NCI-H446 treated with DMSO at 0.1 percent for 48 hours (cell line): ENCODE results near the gene BCR.
"Not testable (repeated sequence)": the region's sequence is repeated elsewhere in the genome, so short reads cannot be mapped to it uniquely, and the experiment has no call there.

Experiments used
- DNase-seq: peaks from one replicate; lab custom pipeline; 2025; lab: John Stamatoyannopoulos, UW

BCR gene

GRCh38 chr22:23316596-23316995 lies 136.3 kb downstream of the BCR start:
- DNase-seq, result not testable (repeated sequence)

GRCh38 chr22:23318316-23318715 lies 138.0 kb downstream of the BCR start:
- DNase-seq, result not testable (repeated sequence)

- not testable (repeated sequence) for DNase-seq
Observed at GRCh38 chr22:23322497-23323080, 142.3 kb downstream of the BCR start.

DNA sequence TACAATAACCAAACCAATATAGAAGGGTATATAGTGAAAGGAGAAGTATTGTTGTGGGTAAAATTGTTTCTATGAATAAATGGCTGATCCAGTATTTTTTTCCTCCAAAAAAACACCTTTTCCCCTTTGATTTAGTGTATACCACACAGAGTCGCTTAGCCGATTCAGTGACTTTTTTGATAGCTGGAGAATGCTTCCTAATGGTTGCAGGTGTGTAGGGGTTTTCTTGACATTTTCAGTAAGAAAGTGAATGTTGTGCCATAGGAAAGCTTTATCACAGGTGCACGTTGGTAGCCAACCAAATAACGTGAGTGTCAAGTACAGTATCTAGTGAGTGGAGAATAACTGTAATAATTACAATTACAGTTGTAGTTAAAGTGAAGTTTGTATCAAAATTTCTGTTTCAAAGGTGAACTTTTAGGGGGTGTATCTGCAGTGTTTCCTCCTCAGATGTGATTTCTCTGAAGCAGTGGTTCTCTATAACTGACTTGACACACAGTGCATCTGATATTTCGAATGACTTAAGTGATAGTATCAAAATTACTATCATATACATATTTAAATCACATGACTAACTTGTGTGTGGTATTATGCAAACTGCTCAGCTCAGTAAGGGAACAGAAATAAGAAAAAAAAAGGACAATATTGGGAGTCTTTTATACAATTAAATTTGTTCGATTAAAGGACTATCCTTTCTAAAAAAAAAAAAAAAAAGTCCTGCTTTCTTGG lies 143.8 kb downstream of the BCR start:
- DNase-seq, result not testable (repeated sequence)

DNA sequence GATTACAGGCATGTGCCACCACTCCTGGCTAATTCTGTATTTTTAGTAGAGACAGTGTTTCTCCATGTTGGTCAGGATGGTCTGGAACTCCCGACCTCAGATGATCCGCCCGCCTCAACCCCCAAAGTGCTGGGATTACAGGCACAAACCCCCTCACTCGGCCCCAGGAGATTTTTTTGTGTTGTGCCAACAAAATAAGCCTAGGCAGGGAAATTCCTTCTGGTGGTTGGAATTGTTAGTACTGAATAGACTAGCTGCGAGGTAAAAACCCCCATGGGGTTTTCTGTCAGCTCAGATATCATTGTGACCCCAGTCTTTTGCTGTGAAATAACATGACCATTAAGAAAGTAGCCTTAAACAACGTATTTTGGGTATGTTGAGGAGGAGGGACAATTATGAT lies 144.9 kb downstream of the BCR start:
- DNase-seq, result no peak

- DNase-seq, result not testable (repeated sequence)
Observed at GRCh38 chr22:23333822-23334221, 153.5 kb downstream of the BCR start.

- not testable (repeated sequence) for DNase-seq
Observed at GRCh38 chr22:23337672-23338071, 157.4 kb downstream of the BCR start.

- not testable (repeated sequence) for DNase-seq
Observed at GRCh38 chr22:23341942-23342695, 161.8 kb downstream of the BCR start.

GRCh38 chr22:23351321-23351720 lies 171.0 kb downstream of the BCR start:
- no peak for DNase-seq

- DNase-seq, result no peak
Observed at GRCh38 chr22:23353004-23353403, 172.7 kb downstream of the BCR start.

DNA sequence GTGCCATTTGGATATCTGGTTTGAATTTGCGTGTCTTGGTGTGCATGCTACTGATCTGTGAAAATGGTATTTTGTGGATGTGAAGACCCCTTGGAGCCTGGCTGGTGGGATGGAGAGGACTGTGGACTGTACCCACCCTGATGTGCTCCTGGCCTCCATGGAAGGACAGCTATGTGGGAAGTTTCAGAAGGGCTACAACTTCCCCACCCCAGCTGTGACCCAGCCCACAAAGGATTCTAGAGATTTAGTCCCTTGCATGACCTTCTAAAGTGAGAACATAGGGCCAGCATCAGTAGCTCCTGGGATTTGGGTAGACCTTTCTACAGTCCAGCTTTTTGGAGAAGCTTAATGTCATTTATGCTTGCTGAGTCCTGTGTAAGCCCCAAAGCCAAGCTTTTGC lies 173.4 kb downstream of the BCR start:
- DNase-seq, result no peak

DNA sequence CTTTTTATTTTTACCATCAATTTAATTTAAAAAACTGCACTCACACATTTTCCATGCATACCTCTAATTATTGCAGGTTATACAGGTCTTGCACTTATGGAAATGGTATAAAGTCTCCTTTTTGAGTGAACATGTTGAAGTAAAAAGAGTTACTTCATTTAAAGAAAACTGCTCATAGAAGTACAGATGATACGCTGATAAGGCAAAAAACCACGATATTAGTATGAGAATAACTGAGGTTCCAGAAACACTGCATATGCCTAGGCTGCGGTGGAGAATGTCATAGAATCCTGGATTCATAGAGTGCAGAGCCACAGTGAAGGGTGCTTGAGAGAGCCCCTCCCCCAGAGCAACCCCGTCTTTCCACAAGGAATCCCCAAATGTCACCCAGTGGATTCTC lies 175.8 kb downstream of the BCR start:
- no peak for DNase-seq

DNA sequence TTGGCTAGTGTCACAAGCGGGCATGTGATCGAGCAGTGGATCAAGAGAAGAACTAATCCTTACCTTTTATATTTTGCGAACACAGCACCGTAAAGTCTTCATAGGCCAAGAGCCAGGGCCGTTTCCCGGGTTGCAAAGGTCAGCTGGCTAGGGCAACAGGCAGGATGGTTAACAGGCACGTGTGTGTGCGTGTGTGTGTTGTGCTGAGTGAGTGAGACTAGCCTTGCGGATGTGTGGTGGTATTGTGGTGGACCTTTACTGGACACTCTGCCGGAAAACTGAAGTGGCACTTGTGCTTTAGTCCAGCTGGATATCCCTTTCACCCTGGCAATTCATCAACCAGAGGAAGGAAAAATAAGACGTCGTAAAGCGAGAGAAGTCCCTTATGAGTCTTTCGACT lies 176.7 kb downstream of the BCR start:
- DNase-seq, result no peak

- no peak for DNase-seq
Observed at GRCh38 chr22:23359583-23360123, 179.3 kb downstream of the BCR start.

- no peak for DNase-seq
Observed at GRCh38 chr22:23361676-23362075, 181.4 kb downstream of the BCR start.

- DNase-seq, result no peak
Observed at GRCh38 chr22:23363683-23364082, 183.4 kb downstream of the BCR start.

DNA sequence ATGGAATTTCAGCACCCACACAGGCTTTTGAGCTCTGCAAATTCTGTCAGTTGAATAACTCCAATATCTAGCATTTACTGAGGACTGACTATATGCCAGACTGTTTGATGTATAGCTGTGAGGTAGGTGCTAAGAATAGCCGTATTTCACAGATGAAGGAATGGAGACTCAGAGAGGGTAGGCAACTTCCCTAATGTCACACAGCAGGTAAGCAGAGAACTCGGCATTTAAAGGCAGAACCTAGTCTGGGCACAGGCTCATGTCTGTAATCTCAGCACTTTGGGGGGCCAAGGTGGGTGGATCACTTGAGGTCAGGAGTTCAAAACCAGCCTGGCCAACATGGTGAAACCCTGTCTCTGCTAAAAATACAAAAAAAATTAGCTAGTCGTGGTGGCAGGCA lies 184.1 kb downstream of the BCR start:
- DNase-seq, result no peak

DNA sequence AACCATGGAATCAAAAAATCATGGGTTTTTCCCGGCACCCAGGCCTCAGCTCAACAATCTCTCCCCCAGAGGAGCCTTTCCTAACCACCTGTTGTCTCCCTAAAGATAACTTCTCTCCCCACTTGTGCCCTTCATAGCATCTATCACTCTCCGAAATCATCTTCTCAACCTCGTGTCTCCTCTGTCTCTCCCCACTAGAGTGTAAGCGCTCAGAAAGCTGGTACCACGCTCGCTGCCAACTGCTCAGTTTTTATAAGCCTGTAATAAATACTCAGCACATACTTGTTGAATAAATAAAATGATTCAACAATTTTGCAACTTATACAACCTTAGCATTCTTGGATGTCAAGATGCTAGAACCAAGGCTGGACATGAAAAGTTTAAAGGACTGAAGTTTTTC lies 185.2 kb downstream of the BCR start:
- DNase-seq, result no peak

GRCh38 chr22:23365961-23366360 lies 185.7 kb downstream of the BCR start:
- no peak for DNase-seq

GRCh38 chr22:23367196-23367595 lies 186.9 kb downstream of the BCR start:
- not testable (repeated sequence) for DNase-seq
